ENCODE results near the gene PSG2. TPM values are rescaled to one million over a fixed set of nuclear protein-coding genes. Genes with fewer than 3 reads are reported as not detected.

Gene PSG2
- polyA plus RNA-seq, 6 donors from 2014 or later = not detected

Other genes with a start within 250 kb of the PSG2 start
- gene PSG1, start 203.0 kb downstream of the PSG2 start, polyA plus RNA-seq (ENCODE audit: low read depth in 6 of 6) = not detected
- gene PSG6, start 164.8 kb downstream of the PSG2 start, polyA plus RNA-seq (ENCODE audit: low read depth in 6 of 6) = not detected
- gene PSG7, start 145.5 kb downstream of the PSG2 start, polyA plus RNA-seq (ENCODE audit: low read depth in 6 of 6) = not detected
- gene PSG11, start 56.2 kb downstream of the PSG2 start, polyA plus RNA-seq (ENCODE audit: low read depth in 6 of 6) = not detected
- not detected for gene PSG5, start 103.8 kb upstream of the PSG2 start, polyA plus RNA-seq (ENCODE audit: low read depth in 6 of 6)
- gene PSG4, start 122.9 kb upstream of the PSG2 start, polyA plus RNA-seq (ENCODE audit: low read depth in 6 of 6) = not detected
- gene PSG9, start 186.8 kb upstream of the PSG2 start, polyA plus RNA-seq (ENCODE audit: low read depth in 6 of 6) = not detected